Liver (tissue), 9 donors: ENCODE measurements around the gene PDGFC. TPM values are rescaled to one million over a fixed set of nuclear protein-coding genes. Genes with fewer than 3 reads are reported as not detected.

Experiments
- DNase-seq: peaks from one replicate; pipeline ENCODE4 v3.0.0-alpha.2; 2017; ENCODE audit warnings: low spot score
- H3K27ac ChIP-seq, 2 donors: one replicate each; pipeline ENCODE4 v1.7.0; 2013; ENCODE audit warnings: inconsistent platforms in 2 of 2, low read length in 2 of 2, control low read depth in 1 of 2, low read depth in 1 of 2, mild to moderate bottlenecking in 1 of 2
- H3K27me3 ChIP-seq, 4 donors: one replicate each; pipeline versions ENCODE4 v1.6.1 to v1.7.0; 2013; ENCODE audit warnings: low read length in 3 of 4, inconsistent platforms in 1 of 4, mild to moderate bottlenecking in 1 of 4, moderate library complexity in 1 of 4; ENCODE audit not compliant: control insufficient read depth in 4 of 4, insufficient read depth in 4 of 4
- H3K36me3 ChIP-seq, 4 donors: one replicate each; pipeline versions ENCODE4 v1.6.1 to v1.7.0; 2013; ENCODE audit warnings: low read length in 3 of 4, mild to moderate bottlenecking in 3 of 4, low read depth in 1 of 4, moderate library complexity in 1 of 4; ENCODE audit not compliant: control insufficient read depth in 4 of 4, insufficient read depth in 3 of 4
- H3K4me1 ChIP-seq, 4 donors: one replicate each; pipeline versions ENCODE4 v1.6.1 to v1.7.0; 2013; ENCODE audit warnings: low read length in 3 of 4, mild to moderate bottlenecking in 3 of 4, moderate library complexity in 1 of 4; ENCODE audit not compliant: control insufficient read depth in 4 of 4, insufficient read depth in 4 of 4
- H3K4me3 ChIP-seq, 3 donors: one replicate each; pipeline versions ENCODE4 v1.6.1 to v1.7.0; 2013; ENCODE audit warnings: low read length in 3 of 3, control low read depth in 1 of 3, low read depth in 1 of 3, mild to moderate bottlenecking in 1 of 3
- H3K9ac ChIP-seq, 2 donors: one replicate each; pipeline ENCODE4 v1.7.0; 2013; ENCODE audit warnings: low read length in 2 of 2, mild to moderate bottlenecking in 2 of 2, moderate library complexity in 2 of 2, control low read depth in 1 of 2, low read depth in 1 of 2
- H3K9me3 ChIP-seq, 4 donors: one replicate each; pipeline versions ENCODE4 v1.6.1 to v1.7.0; 2013; ENCODE audit warnings: low read length in 3 of 4; ENCODE audit not compliant: control insufficient read depth in 4 of 4
- FOXA1 ChIP-seq: IDR thresholded peaks from 2 replicates; pipeline ENCODE4 v1.6.1; 2016; ENCODE audit warnings: antibody characterized with exemption
- FOXA2 ChIP-seq: IDR thresholded peaks from 2 replicates; pipeline ENCODE4 v1.6.1; 2016; ENCODE audit warnings: antibody characterized with exemption
- GABPA ChIP-seq, 2 donors: IDR thresholded peaks in 1 of 2; conservative IDR thresholded peaks in 1 of 2; 2 replicates each; pipeline ENCODE4 v1.6.1; 2016; ENCODE audit warnings: antibody characterized with exemption in 2 of 2, mild to moderate bottlenecking in 1 of 2, moderate library complexity in 1 of 2
- HNF4A ChIP-seq, 2 donors: conservative IDR thresholded peaks; 2 replicates each; pipeline ENCODE4 v1.6.1; 2016; ENCODE audit warnings: antibody characterized with exemption in 2 of 2, mild to moderate bottlenecking in 2 of 2
- HNF4G ChIP-seq: IDR thresholded peaks from 2 replicates; pipeline ENCODE4 v1.6.1; 2016; ENCODE audit warnings: antibody characterized with exemption
- JUND ChIP-seq, 2 donors: IDR thresholded peaks; 2 replicates each; pipeline ENCODE4 v1.6.1; 2016; ENCODE audit warnings: antibody characterized with exemption in 2 of 2
- NR2F2 ChIP-seq: IDR thresholded peaks from 2 replicates; pipeline ENCODE4 v1.6.1; 2016; ENCODE audit warnings: antibody characterized with exemption
- RAD21 ChIP-seq, 2 donors: IDR thresholded peaks; 2 replicates each; pipeline ENCODE4 v1.6.1; 2016; ENCODE audit warnings: antibody characterized with exemption in 2 of 2, mild to moderate bottlenecking in 2 of 2
- RXRA ChIP-seq, 2 donors: IDR thresholded peaks; 2 replicates each; pipeline ENCODE4 v1.6.1; 2017 to 2018; ENCODE audit warnings: antibody characterized with exemption in 2 of 2, mild to moderate bottlenecking in 1 of 2
- SP1 ChIP-seq: IDR thresholded peaks from 2 replicates; pipeline ENCODE4 v1.6.1; 2018; ENCODE audit warnings: antibody characterized with exemption, mild to moderate bottlenecking
- TAF1 ChIP-seq: conservative IDR thresholded peaks from 2 replicates; pipeline ENCODE4 v1.6.1; 2016; ENCODE audit warnings: antibody characterized with exemption, mild to moderate bottlenecking
- WGBS: extraction: QIAGEN DNeasy Blood & Tissue Kit; methylation state at CpG from one replicate; pipeline ENCODE4 v1.1.7; 2013; 5-methylcytosine and 5-hydroxymethylcytosine counted together
- polyA plus RNA-seq, 2 donors: library from polyadenylated mRNA; stranded (reverse) in 1 of 2; unstranded in 1 of 2; fragments of 200-250 nt in 1 of 2; fragments of >200 nt in 1 of 2; fragmentation: Nextera tagmentation in 1 of 2; extraction: Ambion mirVana in 1 of 2; gene quantifications; one replicate each; pipeline versions ENCODE4 v1.2.1 to v1.2.3, GENCODE V29; 2013 to 2015
- total RNA-seq, 2 donors: library from RNA; depleted of rRNA; stranded (reverse); fragments of >200 nt; gene quantifications; one replicate each; pipeline ENCODE4 v1.2.3, GENCODE V29; 2014
- TF ChIP-seq, protein P1 (sequence below): IDR thresholded peaks from 2 replicates; pipeline ENCODE4 v1.6.1; 2016; ENCODE audit warnings: antibody characterized with exemption, mild to moderate bottlenecking
- TF ChIP-seq, protein P2 (sequence below): fragments of 150-350 bp; IDR thresholded peaks from 2 replicates; pipeline ENCODE4 v1.5.1; 2017; ENCODE audit warnings: improper control_type of control experiment, low read depth, low read length; ENCODE audit not compliant: missing input control
- TF ChIP-seq, protein P3 (sequence below): IDR thresholded peaks from 2 replicates; pipeline ENCODE4 v1.6.1; 2016; ENCODE audit warnings: antibody characterized with exemption
- donor health status: healthy.
- donor health status: healthy.
- donor health status: healthy.
- donor health status: healthy.
- donor health status: healthy.

The PDGFC gene
- total and polyA plus RNA-seq, 4 donors, result 5.8 to 25.7 (median 9.7) TPM

DNA sequence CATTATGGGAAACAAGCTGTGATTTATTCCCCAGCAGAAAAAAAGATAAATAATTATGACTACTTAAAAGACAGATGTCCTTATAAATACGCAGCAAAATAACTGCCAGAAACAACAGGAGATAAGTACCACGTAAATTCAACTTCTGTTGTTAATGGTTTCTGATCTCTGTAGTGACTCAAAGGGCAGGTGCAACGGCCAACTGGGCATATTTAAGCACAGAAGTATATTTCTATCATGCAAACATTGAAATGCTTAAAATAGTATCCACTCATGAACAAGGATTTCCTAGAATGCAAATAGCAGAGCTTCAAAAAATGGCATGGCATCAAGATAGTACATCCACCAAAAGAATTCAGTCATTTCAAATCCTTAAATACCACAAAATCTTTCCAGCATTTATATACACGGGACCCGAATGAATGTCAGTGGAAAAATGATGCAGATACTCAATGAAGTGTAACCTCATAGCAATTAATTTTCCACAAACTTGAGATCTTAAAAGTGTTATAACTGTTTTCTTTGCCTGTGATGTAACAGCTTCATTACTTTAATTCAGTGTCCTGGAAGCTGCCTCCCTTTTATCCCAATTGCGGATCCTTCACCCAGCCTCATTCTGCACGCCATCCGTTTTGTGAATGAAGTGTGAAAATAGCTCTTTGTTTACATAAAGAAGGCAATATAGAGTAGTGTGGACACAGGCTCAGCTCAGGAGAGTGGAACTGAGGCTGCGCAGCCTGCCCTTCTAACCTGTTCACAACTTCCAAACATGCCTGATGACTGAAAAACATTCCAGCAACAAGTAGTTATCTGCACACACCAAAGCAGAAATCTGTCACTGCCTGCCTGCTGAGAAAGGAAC is 10.2 kb downstream of the PDGFC start:
- Histone ChIP-seq H3K36me3 (no peaks in the 10 kb centered on the region), H3K9me3 (no peaks in the 10 kb centered on the region), H3K4me1 (peaks cover 4 to 34% (median 17%) of the 10 kb centered on the region in 4 donors), H3K27ac (no peak overlapping the region), H3K27me3 (no peaks in the 10 kb centered on the region), H3K9ac (no peak overlapping the region), H3K4me3 (no peak overlapping the region)
- no peak for DNase-seq
- no peak for TF ChIP-seq TAF1
- no peak for TF ChIP-seq FOXA1
- 81% methylated on average over 9 of the region's 9 CpGs for WGBS

DNA sequence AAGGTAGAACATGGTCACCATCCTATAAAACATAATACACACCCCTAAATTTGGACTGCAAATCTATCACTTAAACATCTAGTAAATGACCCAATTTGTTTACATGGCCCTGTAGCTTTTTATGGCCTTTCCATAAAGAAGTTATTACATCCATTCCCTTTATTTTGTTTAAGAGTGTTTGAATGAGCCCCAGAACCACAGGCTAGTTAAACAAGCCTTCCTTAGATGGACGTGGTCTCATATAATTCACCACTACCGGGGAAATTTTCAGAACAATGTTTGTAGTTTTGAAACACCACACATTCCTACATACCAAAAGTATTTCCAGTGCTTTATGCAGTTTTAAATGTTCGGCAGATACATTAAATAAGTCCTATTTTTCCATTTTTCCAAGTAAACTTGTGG is 12.3 kb downstream of the PDGFC start:
- H3K27me3 ChIP-seq, result no peaks in the 10 kb centered on the region
- no peak overlapping the region for H3K9ac ChIP-seq
- no peaks in the 10 kb centered on the region for H3K9me3 ChIP-seq
- TF ChIP-seq TAF1 (no peak), SP1 (no peak), HNF4G (no peak), NR2F2 (no peak), RAD21 (IDR thresholded peaks at IDR 0.05) (no peak)
- TF ChIP-seq, protein P1, sequence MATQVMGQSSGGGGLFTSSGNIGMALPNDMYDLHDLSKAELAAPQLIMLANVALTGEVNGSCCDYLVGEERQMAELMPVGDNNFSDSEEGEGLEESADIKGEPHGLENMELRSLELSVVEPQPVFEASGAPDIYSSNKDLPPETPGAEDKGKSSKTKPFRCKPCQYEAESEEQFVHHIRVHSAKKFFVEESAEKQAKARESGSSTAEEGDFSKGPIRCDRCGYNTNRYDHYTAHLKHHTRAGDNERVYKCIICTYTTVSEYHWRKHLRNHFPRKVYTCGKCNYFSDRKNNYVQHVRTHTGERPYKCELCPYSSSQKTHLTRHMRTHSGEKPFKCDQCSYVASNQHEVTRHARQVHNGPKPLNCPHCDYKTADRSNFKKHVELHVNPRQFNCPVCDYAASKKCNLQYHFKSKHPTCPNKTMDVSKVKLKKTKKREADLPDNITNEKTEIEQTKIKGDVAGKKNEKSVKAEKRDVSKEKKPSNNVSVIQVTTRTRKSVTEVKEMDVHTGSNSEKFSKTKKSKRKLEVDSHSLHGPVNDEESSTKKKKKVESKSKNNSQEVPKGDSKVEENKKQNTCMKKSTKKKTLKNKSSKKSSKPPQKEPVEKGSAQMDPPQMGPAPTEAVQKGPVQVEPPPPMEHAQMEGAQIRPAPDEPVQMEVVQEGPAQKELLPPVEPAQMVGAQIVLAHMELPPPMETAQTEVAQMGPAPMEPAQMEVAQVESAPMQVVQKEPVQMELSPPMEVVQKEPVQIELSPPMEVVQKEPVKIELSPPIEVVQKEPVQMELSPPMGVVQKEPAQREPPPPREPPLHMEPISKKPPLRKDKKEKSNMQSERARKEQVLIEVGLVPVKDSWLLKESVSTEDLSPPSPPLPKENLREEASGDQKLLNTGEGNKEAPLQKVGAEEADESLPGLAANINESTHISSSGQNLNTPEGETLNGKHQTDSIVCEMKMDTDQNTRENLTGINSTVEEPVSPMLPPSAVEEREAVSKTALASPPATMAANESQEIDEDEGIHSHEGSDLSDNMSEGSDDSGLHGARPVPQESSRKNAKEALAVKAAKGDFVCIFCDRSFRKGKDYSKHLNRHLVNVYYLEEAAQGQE, result no peak
- TF ChIP-seq, protein P2, sequence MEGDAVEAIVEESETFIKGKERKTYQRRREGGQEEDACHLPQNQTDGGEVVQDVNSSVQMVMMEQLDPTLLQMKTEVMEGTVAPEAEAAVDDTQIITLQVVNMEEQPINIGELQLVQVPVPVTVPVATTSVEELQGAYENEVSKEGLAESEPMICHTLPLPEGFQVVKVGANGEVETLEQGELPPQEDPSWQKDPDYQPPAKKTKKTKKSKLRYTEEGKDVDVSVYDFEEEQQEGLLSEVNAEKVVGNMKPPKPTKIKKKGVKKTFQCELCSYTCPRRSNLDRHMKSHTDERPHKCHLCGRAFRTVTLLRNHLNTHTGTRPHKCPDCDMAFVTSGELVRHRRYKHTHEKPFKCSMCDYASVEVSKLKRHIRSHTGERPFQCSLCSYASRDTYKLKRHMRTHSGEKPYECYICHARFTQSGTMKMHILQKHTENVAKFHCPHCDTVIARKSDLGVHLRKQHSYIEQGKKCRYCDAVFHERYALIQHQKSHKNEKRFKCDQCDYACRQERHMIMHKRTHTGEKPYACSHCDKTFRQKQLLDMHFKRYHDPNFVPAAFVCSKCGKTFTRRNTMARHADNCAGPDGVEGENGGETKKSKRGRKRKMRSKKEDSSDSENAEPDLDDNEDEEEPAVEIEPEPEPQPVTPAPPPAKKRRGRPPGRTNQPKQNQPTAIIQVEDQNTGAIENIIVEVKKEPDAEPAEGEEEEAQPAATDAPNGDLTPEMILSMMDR, result no peak
- 81% methylated on average over 3 of the region's 3 CpGs for WGBS
- H3K4me3 ChIP-seq, result no peak overlapping the region
- no peak for DNase-seq
- H3K36me3 ChIP-seq, result no peaks in the 10 kb centered on the region
- peaks cover 7 to 34% (median 18%) of the 10 kb centered on the region in 4 donors for H3K4me1 ChIP-seq
- H3K27ac ChIP-seq, result no peak overlapping the region

DNA sequence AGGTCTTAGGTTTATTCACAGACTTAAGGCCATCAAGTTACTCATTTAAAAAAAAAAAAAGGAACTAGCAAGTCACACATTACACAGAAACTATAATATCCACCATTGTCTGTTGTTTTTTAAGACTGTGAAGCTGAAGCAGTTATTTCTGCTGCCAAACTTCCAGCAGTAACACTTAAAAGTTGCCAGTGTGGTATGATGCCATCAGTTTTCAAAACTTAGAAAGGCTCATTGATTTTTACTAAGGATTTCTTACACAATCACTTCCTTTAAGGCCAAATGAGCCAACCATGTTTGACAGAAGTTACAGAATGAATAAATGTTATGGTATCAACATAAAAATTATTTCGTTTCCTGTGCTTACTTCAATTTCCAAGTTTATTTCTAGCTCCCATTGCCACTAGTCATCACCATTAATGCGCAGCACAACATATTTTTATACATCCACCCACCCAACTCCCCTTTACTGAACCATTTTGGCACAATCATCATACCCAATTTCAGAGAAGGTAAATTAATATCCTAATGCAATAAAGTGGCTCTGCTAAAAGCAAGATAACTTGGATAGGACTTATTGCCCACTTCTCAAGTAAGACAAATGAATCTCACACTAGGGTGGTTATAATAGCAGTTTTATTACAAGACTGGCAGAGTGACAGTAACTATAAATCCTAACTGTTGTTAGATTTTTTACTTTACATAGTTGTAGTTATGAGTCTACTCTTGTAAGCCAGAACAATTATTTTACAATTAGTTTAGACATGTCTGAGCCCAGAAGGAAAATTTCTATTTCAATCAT is 13.1 kb downstream of the PDGFC start:
- no peak overlapping the region for H3K9ac ChIP-seq
- H3K36me3 ChIP-seq, result no peaks in the 10 kb centered on the region
- no peak for DNase-seq
- no peaks in the 10 kb centered on the region for H3K9me3 ChIP-seq
- 72% methylated on average over 2 of the region's 2 CpGs for WGBS
- H3K27me3 ChIP-seq, result no peaks in the 10 kb centered on the region
- H3K27ac ChIP-seq, result no peak overlapping the region
- TF ChIP-seq, protein P3, sequence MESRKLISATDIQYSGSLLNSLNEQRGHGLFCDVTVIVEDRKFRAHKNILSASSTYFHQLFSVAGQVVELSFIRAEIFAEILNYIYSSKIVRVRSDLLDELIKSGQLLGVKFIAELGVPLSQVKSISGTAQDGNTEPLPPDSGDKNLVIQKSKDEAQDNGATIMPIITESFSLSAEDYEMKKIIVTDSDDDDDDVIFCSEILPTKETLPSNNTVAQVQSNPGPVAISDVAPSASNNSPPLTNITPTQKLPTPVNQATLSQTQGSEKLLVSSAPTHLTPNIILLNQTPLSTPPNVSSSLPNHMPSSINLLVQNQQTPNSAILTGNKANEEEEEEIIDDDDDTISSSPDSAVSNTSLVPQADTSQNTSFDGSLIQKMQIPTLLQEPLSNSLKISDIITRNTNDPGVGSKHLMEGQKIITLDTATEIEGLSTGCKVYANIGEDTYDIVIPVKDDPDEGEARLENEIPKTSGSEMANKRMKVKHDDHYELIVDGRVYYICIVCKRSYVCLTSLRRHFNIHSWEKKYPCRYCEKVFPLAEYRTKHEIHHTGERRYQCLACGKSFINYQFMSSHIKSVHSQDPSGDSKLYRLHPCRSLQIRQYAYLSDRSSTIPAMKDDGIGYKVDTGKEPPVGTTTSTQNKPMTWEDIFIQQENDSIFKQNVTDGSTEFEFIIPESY, result peak; percentile 13
- TF ChIP-seq HNF4A (conservative IDR thresholded peaks at IDR 0.05) (no peak), JUND (IDR thresholded peaks at IDR 0.05) (no peak), RXRA (IDR thresholded peaks at IDR 0.05) (no peak), FOXA2 (no peak), GABPA (IDR thresholded peaks at IDR 0.05 in 1 of 2, conservative IDR thresholded peaks at IDR 0.05 in 1 of 2) (no peak)
- no peak overlapping the region for H3K4me3 ChIP-seq
- peaks cover 7 to 33% (median 19%) of the 10 kb centered on the region in 4 donors for H3K4me1 ChIP-seq
